Neutrophil (primary cell): ENCODE data around the gene SNTG2.
"Not testable (repeated sequence)": the region's sequence is repeated elsewhere in the genome, so short reads cannot be mapped to it uniquely, and the experiment has no call there.

Source experiments
- H3K27ac ChIP-seq: fragments of 200-600 bp; sonication (generic); 2 replicates; pipeline ENCODE4 v1.5.1; 2016; ENCODE audit warnings: mild to moderate bottlenecking, moderate library complexity
- H3K27me3 ChIP-seq: fragments of 200-600 bp; sonication (generic); 2 replicates; pipeline ENCODE4 v1.6.0; 2016; ENCODE audit warnings: mild to moderate bottlenecking
- H3K36me3 ChIP-seq: fragments of 200-600 bp; sonication (generic); 2 replicates; pipeline ENCODE4 v1.5.1; 2017
- H3K4me1 ChIP-seq, 2 experiments: fragments of 200-600 bp in 1 of 2; sonication (generic) in 1 of 2; 1 replicate in 1 of 2; 2 replicates in 1 of 2; pipeline versions ENCODE4 v1.5.1 to v1.6.1; 2013 to 2016; ENCODE audit warnings: low read depth in 1 of 2, low read length in 1 of 2, mild to moderate bottlenecking in 1 of 2, moderate library complexity in 1 of 2; ENCODE audit not compliant: control insufficient read depth in 1 of 2, insufficient read depth in 1 of 2
- H3K4me3 ChIP-seq, 2 experiments: fragments of 200-600 bp in 1 of 2; sonication (generic) in 1 of 2; 1 replicate in 1 of 2; 2 replicates in 1 of 2; pipeline ENCODE4 v1.5.1; 2013 to 2016; ENCODE audit warnings: low read depth in 1 of 2, low read length in 1 of 2, mild to moderate bottlenecking in 1 of 2, moderate library complexity in 1 of 2
- H3K9me3 ChIP-seq: fragments of 200-600 bp; sonication (generic); 2 replicates; pipeline ENCODE4 v1.5.1; 2016
- CTCF ChIP-seq: fragments of 200-600 bp; sonication (generic); IDR thresholded peaks from 2 replicates; pipeline ENCODE4 v1.5.1; 2016; ENCODE audit warnings: antibody characterized with exemption

The SNTG2 gene

DNA sequence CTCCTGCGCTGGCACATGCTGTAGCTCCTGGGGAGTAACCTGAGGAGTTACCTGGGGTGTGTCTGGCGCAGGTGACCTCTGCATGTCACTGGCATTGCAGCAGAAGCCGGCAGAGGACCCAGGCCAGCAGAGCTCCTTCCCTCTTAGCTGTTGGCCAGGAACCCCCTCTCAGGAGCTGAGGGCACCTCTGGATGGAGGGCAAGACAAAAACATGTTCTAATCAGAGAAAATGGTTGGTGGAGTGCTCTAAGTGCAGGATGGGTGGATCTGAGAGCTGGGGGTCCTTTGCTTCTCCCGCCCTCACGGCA, 44.9 kb upstream of the SNTG2 start:
- H3K9me3 ChIP-seq = no peaks in the 10 kb centered on the region
- H3K27me3 ChIP-seq = no peaks in the 10 kb centered on the region
- no peak overlapping the region for H3K27ac ChIP-seq
- no peaks in the 10 kb centered on the region for H3K4me1 ChIP-seq
- no peaks in the 10 kb centered on the region for H3K36me3 ChIP-seq
- no peak overlapping the region for H3K4me3 ChIP-seq
- TF ChIP-seq CTCF = no peak

DNA sequence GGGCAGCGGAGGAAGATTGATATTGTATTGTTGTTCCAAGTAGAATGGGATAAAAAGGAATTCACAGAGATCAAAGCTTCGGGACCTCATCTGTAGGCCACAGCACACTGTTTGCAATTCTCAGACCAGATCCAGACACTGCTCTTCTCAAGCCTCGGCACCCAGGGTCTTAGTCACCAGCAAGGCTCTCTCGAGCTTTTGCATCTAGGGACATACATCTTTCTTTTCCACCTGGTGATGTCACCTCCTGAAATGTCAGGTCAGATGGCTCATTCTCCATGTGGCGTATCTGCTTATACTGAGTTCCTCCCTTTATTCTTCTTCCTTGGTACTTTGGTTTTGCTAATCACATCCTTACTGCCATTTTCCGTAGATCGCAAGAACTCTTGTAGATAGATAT, 42.9 kb upstream of the SNTG2 start:
- Histone ChIP-seq H3K4me1 (no peaks in the 10 kb centered on the region), H3K4me3 (no peak overlapping the region), H3K27ac (no peak overlapping the region), H3K27me3 (no peaks in the 10 kb centered on the region), H3K36me3 (no peaks in the 10 kb centered on the region), H3K9me3 (no peaks in the 10 kb centered on the region)
- TF ChIP-seq CTCF = no peak

- H3K27ac ChIP-seq = no peak overlapping the region
- TF ChIP-seq CTCF = no peak
- H3K36me3 ChIP-seq = no peaks in the 10 kb centered on the region
- no peaks in the 10 kb centered on the region for H3K4me1 ChIP-seq
- no peaks in the 10 kb centered on the region for H3K9me3 ChIP-seq
- H3K27me3 ChIP-seq = no peaks in the 10 kb centered on the region
- no peak overlapping the region for H3K4me3 ChIP-seq
These were observed 42.1 kb upstream of the SNTG2 start for GRCh38 chr2:908568-908967.

DNA sequence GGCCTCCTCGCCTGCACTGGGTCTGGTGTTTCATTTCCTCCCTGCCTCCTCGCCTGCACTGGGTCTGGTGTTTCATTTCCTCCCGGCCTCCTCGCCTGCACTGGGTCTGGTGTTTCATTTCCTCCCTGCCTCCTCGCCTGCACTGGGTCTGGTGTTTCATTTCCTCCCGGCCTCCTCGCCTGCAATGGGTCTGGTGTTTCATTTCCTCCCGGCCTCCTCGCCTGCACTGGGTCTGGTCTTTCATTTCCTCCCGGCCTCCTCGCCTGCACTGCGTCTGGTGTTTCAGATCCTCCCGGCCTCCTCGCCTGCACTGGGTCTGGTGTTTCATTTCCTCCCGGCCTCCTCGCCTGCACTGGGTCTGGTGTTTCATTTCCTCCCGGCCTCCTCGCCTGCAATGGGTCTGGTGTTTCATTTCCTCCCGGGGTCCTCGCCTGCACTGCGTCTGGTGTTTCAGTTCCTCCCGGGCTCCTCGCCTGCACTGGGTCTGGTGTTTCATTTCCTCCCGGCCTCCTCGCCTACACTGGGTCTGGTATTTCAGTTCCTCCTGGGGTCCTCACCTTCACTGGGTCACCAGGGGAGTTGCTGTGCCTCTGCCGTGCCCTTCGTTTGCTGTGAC, 40.8 kb upstream of the SNTG2 start:
- not testable (repeated sequence) for H3K36me3 ChIP-seq, H3K27ac ChIP-seq, H3K27me3 ChIP-seq, H3K9me3 ChIP-seq, H3K4me1 ChIP-seq, H3K4me3 ChIP-seq

- Histone ChIP-seq H3K9me3 (no peaks in the 10 kb centered on the region), H3K4me3 (no peak overlapping the region), H3K4me1 (no peaks in the 10 kb centered on the region), H3K36me3 (no peaks in the 10 kb centered on the region), H3K27ac (no peak overlapping the region), H3K27me3 (no peaks in the 10 kb centered on the region)
- no peak for TF ChIP-seq CTCF
These were observed 40.0 kb upstream of the SNTG2 start for GRCh38 chr2:910698-911097.

- no peaks in the 10 kb centered on the region for H3K9me3 ChIP-seq
- no peak overlapping the region for H3K27ac ChIP-seq
- H3K4me1 ChIP-seq = no peaks in the 10 kb centered on the region
- H3K36me3 ChIP-seq = no peaks in the 10 kb centered on the region
- H3K27me3 ChIP-seq = no peaks in the 10 kb centered on the region
- H3K4me3 ChIP-seq = no peak overlapping the region
- no peak for TF ChIP-seq CTCF
These were observed 34.7 kb upstream of the SNTG2 start for GRCh38 chr2:915979-916378.
